GM18498 (cell line): ENCODE data around the gene SSU72.
"Not testable (repeated sequence)": the region's sequence is repeated elsewhere in the genome, so short reads cannot be mapped to it uniquely, and the experiment has no call there.

ENCODE experiments used
- ATAC-seq: cut with Tn5 transposase; IDR thresholded peaks from one replicate; pipeline ENCODE4 v1.9.1; 2021; ENCODE audit warnings: mild to moderate bottlenecking, moderate library complexity; ENCODE audit not compliant: unreplicated experiment

The SSU72 gene

DNA sequence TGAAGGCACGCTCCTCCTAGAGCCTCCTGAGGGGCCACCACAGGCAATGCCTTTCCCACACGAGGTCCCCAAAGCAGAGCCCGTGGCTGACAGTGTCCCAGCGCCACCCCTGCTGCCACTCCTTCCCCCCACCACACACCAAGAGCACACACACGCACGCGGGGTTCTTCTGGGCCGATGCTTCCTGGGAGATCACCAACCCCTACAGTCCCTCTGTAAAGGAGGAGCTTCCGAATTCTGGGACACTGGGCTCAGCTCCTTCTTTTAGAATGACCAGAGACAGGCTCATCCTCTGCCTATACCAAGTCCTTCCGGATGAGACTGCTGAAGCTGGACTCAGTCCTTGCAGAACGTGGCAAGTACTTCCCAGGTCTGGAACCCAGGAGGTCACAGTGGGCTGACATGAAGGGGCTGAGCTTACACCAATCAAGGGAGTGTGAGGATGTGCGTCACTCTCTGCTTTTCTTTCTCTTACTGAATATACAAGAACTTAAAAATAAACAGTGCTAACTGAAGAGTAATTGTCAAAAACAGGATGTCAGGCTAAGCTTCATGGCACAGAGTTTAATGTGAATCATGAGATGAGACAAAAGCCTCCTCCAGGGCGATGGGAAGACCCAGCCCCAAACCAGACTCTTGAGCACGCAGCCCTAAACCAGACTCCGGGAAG, 12.7 kb downstream of the SSU72 start:
- ATAC-seq: no peak

DNA sequence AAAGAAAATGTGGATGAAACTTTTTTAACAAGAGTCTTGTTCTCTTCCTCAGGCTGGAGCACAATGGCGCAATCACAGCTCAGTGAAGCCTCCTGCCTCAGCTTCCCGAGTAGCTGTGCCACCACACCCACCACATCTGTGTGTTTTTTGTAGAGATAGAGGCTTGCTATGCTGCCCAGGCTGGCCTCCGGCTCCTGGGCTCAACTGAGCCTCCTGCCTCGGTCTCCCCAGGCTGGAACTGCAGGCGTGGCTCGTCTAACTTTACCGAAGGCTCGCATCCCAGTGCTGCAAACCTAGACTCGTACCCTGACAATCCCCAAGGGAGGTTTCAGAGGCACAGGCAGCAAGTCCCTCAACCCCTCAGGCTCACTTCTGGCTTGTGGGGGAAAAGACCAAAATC, 14.5 kb downstream of the SSU72 start:
- ATAC-seq: no peak

DNA sequence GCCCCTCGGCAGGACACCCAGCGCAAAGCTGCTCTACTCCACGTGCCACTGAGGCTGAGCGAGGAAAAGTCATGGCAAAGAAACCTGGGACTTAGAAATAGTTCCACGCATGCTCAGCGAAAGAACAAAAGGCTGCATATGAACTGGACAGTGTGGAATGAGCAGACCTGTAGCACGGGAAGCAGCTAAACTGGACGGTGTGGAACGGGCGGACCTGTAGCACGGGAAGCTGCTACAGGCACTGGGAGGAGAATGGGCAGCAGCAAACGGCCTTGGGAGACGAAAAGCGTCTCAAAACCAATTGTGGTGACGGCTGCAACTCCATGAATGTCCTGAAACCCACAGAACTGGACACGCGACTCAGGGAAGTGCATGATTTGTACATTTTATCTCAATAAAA, 15.6 kb downstream of the SSU72 start:
- no peak for ATAC-seq

DNA sequence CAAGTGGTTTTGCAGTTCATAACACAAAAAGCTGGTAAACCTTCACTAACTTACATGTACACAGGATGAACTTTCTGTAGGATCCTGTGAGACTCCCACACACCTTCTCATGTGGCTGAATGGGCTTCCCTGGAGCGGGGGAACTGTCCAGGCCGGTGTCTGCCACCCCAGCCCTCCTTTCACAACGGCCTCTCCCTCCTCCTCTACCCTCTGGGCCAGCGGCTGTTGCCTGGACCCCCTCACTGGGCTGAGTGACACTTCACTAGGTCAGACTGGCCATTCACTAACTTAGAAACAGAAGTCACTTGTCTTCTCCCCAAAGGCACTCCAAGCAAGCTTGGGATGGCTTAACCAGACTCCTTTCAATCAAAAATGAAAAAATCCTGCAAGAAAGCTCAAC, 16.1 kb downstream of the SSU72 start:
- ATAC-seq: no peak

DNA sequence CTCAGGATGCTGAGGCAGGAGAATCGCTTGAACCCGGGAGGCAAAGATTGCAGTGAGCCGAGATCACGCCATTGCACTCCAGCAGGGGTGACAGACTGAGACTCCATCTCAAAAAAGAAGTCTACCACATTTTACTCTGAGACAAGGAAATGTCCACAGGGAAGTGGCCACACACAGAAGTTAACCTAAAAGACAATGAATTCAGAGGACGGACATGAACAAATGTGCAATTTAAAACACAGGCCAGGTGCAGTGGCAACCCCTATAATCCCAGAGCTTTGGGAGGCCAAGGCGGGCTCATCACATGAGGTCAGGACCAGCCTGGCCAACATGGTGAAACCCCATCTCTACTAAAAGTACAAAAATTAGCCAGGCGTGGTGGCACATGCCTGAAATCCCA, 17.0 kb downstream of the SSU72 start:
- ATAC-seq: not testable (repeated sequence)

DNA sequence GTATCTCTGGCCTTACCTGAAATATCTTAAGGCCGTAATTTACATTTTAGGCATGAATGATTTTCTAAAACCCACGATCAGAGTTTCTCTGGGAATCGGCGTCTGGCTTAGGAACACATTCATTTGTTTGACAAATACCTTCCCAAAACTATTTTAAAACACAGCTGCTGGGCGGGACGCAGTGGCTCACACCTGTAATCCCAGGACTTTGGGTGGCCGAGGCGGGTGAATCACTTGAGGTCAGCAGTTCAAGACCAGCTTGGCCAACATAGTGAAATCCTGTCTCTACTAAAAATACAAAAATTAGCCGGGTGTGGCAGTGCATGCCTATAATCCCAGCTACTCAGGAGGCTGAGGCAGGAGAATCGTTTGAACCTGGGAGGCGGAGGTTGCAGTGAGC, 17.7 kb downstream of the SSU72 start:
- ATAC-seq: not testable (repeated sequence)

DNA sequence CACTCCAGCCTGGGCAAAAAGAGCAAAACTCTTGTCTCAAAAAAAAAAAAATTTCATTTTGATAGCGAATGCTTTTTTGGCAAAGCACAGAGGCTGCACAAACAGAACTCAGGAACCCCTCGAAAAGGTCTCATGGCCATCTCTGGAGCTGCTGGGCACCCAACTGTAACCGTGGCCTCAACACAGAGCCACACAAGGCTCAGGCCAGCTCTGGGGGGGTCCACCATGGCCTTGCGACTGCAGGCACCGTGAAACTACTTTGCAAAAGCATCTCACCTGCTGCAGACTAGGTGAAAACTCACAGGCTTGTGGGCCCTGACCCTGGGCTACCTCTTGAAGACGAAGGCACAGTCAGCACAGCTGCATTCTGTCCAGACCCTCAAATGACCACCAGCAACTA, 18.2 kb downstream of the SSU72 start:
- ATAC-seq: no peak

DNA sequence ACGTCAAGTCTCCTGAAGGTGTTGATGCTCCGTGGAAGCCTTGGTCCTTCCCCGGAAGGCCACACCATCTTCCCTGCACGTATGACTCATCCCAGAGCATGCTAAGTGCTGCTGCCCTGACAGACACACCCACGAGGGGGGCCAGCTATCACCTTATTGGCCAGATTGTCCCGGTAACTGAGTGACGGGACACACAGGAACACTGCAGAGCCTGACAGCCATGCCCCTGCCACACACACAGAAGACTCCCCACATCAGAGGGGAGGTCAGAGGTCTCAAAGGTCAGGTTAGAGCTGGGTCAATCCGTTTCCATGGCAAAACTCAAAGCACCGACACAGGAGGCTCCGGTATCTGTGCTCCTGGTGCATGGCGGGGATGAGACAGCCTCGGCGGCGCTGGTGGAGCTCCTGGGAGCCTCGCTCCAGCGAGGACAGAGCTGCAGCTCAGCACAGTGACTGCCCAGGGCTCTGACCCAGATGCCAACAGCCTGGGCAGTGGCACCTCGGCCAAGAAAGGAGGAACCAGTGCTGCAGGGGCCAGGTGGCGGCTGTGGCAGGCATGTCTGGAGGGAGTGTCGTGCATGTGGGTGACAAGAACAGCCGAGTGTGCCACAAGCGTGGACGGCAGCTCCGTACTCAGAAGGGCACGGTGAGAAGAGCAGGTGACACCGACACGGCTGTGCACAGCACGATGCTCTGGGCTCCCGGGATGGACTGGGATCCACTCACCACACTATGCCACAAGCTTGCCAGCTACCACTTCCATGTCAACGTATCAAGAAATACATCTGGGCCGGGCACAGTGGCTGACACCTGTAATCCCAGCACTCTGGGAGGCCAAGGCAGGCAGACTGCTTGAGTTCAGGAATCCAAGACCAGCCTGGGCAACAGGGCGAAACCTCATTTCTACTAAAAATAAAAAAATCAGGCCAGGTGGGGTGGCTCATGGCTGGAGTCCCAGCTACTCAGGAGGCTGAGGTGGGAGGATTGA, 19.4 kb downstream of the SSU72 start:
- no peak for ATAC-seq

DNA sequence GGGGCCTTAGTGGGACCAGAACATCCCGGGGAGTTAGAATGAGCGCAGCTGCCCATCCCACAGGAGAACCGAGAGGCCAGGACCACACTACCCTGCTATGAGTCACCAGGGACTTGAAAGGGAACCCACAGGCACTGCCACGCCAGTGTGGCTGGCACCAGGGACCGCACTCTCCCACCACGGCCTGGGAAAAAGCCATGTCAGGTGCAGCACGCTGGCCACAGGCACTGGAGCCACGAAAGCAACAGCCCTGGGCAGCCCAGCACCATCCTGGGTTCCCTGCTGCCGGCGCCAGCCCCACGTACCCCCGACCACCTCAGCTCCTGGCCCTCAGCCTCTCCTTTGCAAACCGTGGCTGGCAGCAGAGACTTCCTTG, 20.1 kb downstream of the SSU72 start:
- ATAC-seq: no peak

DNA sequence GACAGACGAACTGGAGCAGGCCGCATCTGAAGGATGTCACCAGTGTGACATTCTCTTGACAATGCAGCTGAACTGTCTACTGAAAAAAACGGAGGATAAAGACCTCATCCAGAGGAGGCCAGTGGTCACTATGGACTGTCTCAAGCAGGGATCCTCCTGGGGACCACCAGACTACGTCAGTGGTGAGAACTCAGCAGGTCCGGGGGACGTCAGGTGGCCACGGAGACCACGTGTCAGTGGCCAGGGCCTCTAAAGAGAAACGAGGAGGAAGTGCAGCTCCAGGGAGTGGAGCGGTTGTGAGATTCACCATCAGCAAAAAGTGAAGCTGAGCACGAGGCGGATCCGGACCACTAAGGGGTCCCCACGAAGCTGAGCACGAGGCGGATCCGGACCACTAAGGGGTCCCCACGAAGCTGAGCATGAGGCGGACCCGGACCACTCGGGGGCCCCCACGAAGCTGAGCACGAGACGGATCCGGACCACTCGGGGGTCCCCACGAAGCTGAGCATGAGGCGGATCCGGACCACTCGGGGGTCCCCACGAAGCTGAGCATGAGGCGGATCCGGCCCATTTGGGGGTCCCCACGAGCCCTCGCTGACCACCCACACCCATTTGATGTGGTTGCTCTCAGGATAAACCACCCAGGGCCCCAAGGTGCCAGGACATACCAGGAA, 20.7 kb downstream of the SSU72 start:
- no peak for ATAC-seq

DNA sequence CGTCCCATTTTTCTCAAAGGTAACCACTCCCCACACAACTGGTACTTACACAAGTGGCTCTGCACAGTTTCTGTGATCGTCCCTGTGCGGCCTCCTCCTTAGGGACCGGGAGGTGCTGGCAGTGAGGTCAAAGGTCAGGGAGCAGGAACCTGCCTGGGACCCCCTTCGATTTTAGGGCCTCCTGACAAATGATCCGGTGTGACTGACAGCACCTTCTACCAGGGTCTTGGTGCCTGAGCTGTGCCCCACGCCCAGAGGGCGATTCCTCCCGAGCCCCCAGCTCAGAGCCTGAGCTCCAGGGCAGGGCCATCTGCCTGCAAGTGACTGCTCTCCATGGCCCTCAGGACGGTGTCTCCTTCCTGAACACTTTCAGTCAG, 22.4 kb downstream of the SSU72 start:
- ATAC-seq: no peak

DNA sequence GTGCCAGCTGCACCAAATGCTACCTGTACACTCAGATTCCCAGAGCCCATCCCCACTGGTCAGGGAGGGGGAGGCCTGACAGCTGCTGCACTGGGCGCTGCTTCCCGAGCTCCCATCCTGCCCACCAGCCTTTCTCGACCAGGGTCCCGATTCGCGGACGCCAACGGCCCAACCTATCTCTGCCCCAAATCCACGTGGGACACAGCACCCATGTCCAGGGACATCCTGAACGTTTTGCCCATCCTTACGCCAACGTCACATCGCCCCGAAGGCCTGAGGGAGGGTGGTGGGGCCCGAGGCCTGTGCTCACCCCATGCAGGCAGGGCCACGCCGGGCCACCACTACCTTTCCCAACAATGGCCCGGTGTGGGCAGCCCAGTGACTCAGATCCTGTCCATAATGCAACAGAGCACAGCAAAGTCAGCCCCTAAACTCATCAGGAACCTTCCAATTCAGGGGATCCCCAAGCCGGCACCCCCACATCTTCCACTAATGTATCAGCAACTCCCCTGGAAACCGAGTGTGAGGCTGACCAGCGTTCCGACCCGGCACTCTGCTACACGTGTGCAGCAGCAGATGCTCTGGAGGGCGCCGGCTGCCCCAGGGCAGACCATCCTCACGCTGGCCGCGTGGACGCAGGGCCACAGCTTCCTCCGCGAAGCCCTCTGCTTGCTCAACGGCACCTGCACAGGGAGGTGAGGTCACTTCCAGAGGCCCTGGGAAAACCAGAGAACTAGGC, 23.0 kb downstream of the SSU72 start:
- no peak for ATAC-seq

DNA sequence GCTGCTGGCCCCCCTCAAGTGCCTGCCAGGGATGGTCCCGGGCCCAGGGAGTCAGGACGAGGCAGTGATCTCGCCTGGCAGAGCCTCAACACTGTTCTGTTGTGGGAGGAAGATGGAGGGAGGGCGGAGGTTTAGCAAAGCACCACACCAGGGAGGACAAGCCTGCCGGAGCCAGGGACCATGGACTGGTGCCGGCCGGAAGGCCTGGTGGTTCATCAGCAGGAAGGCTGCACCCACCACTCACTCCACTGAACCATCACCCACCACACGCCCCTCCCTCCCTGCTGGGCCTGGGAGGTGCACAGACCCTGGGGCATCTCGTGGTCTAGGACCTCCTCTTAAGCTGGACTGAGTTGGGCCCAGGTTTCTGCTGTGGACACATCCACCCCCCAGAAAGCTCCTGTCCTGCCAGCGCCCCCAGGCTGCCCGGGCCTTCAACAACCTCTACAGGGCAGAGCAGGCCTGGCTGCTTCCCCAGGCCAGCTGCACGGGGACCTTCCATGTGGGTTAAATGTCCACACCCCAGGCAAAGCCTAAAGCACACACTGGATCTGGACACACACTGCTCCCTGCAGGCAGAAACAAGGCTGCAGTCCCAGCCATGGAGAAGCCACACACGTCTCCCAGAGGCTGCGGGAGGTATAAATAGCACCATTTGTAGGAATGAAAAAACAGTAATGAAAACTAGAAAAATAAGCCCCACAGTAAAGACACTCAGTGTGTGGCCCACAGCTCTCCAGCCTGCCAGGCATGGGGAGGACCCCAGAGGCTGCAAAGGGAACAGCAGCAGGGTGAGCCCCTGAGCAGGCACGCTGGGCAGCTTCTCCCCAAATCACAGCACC, 23.9 kb downstream of the SSU72 start:
- ATAC-seq: no peak

DNA sequence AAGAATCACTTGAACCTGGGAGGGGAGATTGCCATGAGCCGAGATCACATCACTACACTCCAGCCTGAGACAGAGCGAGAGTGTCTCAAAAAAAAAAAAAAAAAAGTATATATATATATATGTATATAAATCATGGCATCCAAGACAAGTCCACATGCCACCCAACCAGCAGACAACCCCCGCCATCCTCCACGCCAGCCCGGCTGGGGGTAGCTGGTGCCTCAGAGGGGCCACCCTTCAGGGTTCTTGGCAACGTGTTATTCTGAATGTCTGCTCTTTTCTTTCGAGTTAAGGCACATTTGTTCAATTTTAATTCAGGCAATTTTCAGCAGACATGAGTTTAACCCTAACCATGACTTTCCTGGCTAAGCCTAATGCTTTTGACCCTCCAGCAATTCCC, 24.6 kb downstream of the SSU72 start:
- ATAC-seq: no peak

DNA sequence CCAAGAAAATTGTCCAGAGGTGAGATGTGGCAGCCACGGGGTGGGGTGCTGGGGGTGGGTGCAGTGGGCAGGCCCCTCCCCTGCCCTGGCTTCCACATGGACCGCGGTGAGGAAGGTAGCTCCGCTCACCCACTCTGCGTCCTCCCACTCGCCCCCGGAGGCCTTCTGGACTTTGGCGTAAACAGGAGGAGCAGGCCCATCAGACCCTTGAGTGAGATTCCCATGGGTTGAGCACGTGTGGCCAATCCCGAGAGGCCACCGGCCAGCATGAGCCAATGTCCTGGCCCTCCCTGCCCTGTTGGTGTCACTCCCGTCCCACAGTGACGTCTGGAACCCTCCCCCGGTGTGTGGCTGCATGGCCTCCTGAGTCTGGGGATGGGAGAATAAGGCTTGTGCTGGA, 26.1 kb downstream of the SSU72 start:
- no peak for ATAC-seq

DNA sequence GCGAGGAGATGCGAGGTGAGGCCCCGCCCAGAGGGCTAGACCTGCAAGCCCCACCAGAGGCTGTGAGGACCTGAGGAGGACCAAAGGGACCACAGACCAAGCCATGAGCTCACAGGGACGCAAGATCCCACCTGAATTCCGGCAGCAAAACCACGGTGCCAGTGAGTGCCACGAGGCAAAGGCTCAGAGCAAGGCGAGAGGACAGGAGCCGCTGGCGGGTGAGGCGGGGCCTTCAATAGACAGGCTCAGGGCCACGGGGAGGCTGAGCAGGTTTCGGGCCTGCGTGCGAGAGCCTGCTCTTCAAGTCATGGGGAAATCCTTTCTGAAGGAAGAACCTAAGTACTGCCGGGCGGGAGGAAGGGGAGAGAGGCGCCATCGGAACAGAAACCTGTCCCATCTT, 27.2 kb downstream of the SSU72 start:
- ATAC-seq: no peak

DNA sequence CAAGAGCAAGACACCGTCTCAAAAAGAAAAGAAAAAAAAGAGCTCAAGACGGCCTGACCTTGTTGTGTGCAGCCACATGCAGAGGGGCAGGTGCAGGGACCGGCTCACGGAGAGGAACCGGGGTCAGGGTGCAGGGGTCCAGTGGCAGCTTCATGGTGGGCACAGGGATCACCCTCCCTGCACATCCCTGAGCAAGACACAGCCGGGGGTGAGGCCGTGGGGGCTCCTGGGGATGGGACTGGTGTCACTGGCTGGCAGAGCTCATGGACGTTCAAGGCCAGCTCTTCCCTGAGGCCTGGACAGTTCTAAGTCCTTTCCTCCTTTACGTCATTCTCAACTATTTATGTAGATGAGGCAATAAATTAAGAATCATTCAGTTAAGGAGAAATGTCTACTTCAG, 27.7 kb downstream of the SSU72 start:
- ATAC-seq: no peak

DNA sequence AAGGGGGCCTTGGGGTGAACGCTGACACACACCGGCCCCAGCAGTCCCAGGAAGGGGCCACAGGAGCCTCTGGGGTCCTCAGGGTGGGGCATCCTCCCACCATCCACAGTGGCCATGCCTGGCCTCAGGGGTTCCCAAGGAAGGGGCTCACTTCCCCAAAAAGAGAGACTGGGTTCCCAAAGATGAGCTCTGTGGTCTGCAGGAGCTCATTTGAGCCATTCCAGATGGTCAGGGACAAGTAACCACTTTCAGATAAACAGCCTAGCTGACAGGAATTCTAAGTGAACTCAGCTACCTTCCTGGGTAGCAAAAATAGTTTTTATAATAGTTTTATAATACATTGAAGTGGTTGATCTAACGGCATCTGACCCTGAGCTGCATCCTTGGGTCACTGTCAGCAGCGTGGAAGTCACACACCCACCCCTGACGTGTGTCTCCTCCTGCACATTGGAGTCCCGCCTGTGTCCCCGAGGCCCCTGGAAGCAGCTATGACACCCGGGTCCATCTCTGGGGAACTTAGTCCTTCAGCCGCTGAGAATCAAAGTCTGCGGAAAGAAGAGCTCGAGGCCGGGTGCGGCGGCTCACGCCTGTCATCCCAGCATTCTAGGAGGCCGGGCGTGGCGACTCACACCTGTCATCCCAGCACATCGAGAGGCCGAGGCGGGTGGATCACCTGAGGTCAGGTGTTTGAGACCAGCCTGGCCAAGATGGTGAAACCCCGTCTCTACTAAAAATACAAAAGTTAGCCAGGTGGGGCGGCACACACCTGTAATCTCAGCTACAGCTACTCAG, 28.5 kb downstream of the SSU72 start:
- ATAC-seq: no peak

DNA sequence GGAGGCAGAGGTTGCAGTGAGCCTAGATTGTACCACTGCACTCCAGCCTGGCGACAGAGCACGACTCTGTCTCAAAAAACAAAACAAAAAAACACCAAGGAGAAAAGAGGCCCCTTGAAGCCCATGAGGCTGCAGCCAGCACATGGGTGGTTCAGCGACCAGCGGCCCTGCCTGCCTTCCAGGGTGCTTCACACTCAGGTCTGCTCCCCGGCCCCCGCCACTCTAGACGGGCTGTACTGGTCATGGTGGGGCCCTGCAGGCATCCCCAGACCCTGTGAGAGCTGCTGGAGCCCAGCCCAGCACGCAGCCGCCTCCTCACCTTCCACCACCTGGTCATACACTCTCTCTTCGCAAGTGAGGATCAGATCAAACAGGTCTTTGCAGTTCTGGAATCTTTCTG, 30.1 kb downstream of the SSU72 start:
- no peak for ATAC-seq
